Right renal cortex interstitium (tissue), 3 donors: Measurements from ENCODE around the gene PRR15L. TPM values are rescaled to one million over a fixed set of nuclear protein-coding genes. Genes with fewer than 3 reads are reported as not detected.

Source experiments
- DNase-seq, 3 donors: peaks; one replicate each; pipeline ENCODE4 v3.0.0-alpha.2; 2013; ENCODE audit warnings: low read depth in 3 of 3, low spot score in 2 of 3
- polyA plus RNA-seq, 3 donors: library from polyadenylated mRNA; unstranded; fragments of 120-200 nt; gene quantifications; one replicate each; pipeline ENCODE4 v1.2.1, GENCODE V29; 2013; ENCODE audit not compliant: insufficient read length in 3 of 3

PRR15L gene
- polyA plus RNA-seq, 3 donors, result 22.6 to 25.9 (median 24.6) TPM

- DNase-seq, result no peak
Observed at GRCh38 chr17:47907932-47908562, 49.6 kb downstream of the PRR15L start.

- no peak for DNase-seq
Observed at GRCh38 chr17:47906443-47906842, 51.2 kb downstream of the PRR15L start.

- DNase-seq, result no peak
Observed at GRCh38 chr17:47905221-47905733, 52.4 kb downstream of the PRR15L start.

- no peak for DNase-seq
Observed at GRCh38 chr17:47902039-47902744, 55.5 kb downstream of the PRR15L start.

Other genes starting within 250 kb of the PRR15L start
- under 1 TPM; 0.10 to 0.17 (median 0.13) TPM for gene TBX21, start 224.6 kb downstream of the PRR15L start, polyA plus RNA-seq
- gene OSBPL7, start 136.1 kb downstream of the PRR15L start, polyA plus RNA-seq, result 10 to 100 TPM in 2 of 3 donors, 1 to 10 TPM in 1; 9.3 to 12.3 (median 11.7) TPM
- 10 to 100 TPM; 55.6 to 57.8 (median 55.8) TPM for gene MRPL10, start 126.3 kb downstream of the PRR15L start, polyA plus RNA-seq
- gene LRRC46, start 126.2 kb downstream of the PRR15L start, polyA plus RNA-seq, result 1 to 10 TPM; 2.4 to 2.8 (median 2.4) TPM
- gene SCRN2, start 116.6 kb downstream of the PRR15L start, polyA plus RNA-seq, result 10 to 100 TPM; 40.6 to 61.8 (median 55.4) TPM
- 1 to 10 TPM; 2.4 to 2.9 (median 2.6) TPM for gene SP6, start 106.7 kb downstream of the PRR15L start, polyA plus RNA-seq
- gene SP2, start 61.6 kb downstream of the PRR15L start, polyA plus RNA-seq, result 10 to 100 TPM; 20.1 to 21.7 (median 20.7) TPM
- gene PNPO, start 16.3 kb downstream of the PRR15L start, polyA plus RNA-seq, result 10 to 100 TPM; 17.5 to 20.2 (median 19.6) TPM
- 100 to 1,000 TPM; 117 to 147 (median 140) TPM for gene CDK5RAP3, start 13.2 kb upstream of the PRR15L start, polyA plus RNA-seq
- 10 to 100 TPM; 17.5 to 18.9 (median 18.7) TPM for gene COPZ2, start 79.9 kb upstream of the PRR15L start, polyA plus RNA-seq
- 100 to 1,000 TPM; 264 to 274 (median 266) TPM for gene NFE2L1, start 90.5 kb upstream of the PRR15L start, polyA plus RNA-seq
- gene CBX1, start 143.6 kb upstream of the PRR15L start, polyA plus RNA-seq, result 100 to 1,000 TPM; 204 to 213 (median 212) TPM
- 10 to 100 TPM; 17.1 to 19.2 (median 18.0) TPM for gene SNX11, start 149.9 kb upstream of the PRR15L start, polyA plus RNA-seq